ENCODE measurements around the gene TMEM250.
"Not testable (repeated sequence)": the region's sequence is repeated elsewhere in the genome, so short reads cannot be mapped to it uniquely, and the experiment has no call there.

The TMEM250 gene

DNA sequence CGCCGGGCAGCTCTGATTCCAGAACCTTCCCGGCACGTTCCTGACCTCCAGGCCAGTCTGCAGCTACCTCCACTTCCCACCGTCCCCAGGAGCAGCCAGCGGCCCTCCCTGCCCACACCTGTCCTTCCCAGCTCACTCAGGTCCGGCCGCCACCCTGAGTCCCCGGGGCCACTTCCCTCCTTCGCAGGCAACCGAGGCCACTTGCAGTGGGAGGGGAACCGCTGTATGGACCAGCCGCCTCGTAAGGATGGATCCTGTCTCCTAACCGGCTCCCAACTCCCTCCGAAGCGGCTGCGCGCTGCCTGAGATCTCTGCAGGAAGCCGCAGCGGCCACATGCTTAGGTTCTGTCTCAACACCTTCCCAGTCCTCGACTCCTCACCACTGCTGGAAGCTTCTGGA is 7.5 kb downstream of the TMEM250 start:
- no peak for DNase-seq (ENCODE audit: low spot score)

DNA sequence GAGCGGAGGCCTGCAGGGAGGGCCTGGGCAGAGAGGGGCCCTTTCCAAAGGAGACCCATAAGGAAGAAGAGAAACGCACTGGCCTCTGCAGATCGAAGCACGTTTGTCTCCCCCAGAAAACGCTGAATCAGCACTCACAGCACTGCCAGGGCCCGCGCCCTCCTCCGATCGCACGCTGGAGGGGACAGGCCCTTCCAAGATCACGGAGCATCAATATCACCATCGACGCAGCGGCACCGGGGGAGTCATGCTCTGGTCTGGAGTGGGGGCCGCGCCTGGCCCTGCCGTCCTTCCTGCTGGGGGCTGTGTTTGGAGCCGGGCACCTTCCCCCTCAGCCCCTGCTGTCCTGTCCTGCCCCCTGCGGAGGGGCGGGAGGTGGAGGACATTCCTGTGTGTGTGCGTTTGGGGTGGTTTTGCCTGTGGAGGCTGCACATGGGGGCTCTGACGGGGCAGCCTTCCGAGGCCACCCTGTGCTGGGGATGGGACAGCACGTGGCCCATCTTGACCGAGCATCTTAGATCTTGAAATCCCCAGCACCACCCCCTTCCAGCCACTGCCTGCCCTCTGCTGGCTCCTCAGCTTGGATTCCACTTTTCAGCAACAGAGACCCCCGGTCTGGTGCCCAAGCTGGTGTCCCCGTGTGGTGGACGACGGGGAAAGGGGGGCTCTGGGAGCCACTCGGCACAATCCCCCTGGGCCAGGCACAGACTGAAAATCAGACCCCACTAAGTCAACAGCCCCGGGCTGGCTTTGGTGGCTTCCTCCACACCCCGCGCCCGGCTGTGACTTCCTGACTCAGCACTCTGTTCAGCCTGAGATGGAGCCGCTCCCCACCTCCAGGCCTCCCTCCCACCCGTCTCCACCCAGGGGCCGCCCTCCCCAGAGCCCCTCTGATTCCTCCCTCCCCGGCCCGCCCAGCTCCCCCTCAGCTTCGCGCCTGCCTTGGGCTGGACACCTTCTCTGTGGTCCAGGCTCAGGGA is 8.3 kb downstream of the TMEM250 start:
- DNase-seq (ENCODE audit: low spot score) = peak; percentile 65

DNA sequence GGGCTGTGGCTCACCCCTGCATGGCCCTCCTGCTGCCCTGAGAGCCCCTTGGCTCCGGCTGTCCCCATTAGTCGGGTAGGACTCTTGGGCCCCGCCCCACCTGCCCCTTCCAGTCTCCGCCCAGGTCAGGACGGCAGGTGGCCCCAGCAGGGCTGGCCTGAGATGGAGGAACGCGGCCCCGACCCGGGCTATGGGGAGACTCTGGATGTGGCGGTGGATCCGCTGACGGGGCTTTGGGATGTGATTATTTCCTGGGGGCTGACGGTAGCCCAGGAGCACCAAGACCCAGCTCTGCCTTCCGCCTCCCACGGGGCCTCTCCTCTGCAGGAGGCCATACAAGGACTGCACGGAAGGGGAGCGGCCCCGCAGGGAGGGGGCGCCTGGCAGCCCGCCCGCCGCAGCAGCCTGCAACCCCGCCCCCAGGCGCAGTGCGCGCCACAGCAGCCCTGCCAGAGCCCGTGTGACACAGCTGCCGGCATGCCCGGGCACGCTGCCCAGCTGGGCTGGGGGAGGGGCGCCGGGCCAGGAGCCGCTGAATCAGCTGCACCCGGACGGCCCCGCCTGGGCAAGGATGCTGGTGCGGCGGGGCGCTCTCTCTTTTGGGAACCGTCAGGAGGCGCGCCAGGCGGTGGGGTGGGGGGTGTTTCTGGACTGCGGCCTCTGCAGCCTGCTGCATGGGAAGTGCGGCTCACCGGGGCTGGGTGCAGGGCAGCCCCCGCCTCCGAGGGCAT is 9.2 kb downstream of the TMEM250 start:
- peak; percentile 91 for DNase-seq (ENCODE audit: low spot score)

DNA sequence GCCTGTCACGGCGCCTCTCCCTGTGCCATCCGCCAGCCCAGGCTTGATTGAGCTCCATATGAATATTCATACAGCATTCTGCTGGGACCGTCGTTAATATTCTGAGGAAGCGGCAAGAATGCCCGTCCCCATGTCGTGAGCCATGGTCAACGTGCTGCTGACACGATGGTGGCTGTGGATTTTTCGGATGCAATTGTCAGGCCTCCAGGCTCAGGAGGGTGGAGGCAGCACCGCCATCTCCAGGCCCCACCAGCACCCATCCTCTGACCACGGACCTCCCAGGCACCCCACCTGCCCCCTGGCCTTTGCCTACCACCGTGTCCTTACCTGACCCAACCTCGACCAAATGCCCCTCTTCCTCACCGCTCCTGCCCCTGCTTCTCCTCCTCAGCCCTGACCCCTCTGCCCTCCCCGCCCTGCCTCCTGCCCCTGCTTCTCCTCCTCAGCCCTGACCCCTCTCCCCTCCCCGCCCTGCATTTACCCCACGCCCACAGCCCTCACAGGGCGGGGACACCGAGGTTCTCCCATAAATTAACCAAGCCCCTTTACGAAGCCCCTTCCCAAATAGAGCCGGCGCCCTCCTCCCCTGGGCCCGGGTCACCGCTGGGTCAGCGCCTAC is 9.9 kb downstream of the TMEM250 start:
- no peak for DNase-seq (ENCODE audit: low spot score)

DNA sequence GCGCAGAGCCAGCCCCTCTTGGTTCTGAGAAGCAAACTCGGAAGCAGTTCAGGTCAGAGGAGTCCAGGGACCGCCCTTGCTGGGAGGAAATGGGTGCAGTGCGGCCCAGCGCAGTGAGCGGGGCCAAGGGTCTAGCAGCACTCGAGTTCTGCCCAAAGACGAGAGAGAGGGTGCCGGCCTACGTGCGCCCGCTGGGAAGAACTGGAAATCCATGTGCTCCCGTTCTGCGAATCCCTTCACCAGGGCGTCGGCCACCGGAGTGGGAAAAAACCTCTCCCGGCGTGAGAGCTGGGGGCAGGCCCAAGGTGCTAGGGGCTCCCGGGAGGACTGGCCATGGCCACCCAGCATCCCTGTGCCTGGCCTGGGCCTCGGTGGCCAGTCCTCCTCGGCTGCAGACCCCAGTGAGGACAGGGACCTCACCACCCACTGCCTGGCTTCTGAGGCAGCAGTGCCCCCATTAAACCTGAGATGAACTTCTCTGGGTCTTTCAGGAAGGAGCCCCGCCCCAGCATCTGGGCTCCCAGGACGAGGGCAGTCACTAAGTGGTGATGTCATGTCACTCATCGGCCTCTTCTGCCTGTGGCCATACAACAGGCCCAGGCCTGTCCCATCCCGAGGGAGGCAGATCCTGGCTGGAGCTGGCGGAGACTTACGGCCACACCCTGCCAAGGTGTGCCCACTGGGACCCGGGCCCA is 10.6 kb downstream of the TMEM250 start:
- DNase-seq (ENCODE audit: low spot score) = no peak

DNA sequence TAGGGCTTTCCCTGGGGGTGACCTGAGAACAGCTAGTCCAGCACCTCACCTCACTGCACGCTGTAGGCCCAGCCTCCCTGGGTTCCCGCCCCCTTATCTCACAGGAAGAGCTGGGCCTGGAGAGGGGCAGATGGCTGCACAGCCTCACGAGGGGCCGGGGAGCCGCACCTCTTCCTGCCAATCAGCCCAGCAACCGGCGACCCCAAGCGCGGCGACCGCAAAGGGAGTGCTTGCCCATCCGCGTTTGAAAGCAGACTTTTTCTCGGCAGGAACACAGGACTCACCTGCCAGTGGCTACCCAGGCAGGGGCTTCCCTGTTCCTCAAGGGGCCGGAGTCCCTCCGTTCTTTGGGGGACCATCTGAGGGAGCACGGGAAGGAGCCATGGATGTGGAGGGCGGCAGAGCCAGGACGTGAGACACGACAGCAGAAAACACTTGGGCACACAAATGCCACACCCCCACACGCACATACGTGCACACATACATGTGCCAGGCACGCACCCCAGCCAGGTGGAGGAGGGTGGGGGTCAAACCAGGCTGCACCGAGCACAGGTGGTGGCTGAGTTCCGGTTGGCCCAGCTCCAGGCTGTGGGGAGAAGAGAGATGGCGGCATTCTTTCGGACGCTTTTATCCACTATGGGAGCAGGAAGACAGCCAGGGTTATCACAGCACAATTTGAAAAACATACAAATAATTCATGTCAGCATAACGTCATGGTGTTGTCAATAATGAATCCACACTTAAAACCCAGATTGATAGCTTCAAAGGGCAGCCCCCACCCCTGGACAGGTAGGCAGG is 11.3 kb downstream of the TMEM250 start:
- DNase-seq (ENCODE audit: low spot score) = peak; percentile 58

DNA sequence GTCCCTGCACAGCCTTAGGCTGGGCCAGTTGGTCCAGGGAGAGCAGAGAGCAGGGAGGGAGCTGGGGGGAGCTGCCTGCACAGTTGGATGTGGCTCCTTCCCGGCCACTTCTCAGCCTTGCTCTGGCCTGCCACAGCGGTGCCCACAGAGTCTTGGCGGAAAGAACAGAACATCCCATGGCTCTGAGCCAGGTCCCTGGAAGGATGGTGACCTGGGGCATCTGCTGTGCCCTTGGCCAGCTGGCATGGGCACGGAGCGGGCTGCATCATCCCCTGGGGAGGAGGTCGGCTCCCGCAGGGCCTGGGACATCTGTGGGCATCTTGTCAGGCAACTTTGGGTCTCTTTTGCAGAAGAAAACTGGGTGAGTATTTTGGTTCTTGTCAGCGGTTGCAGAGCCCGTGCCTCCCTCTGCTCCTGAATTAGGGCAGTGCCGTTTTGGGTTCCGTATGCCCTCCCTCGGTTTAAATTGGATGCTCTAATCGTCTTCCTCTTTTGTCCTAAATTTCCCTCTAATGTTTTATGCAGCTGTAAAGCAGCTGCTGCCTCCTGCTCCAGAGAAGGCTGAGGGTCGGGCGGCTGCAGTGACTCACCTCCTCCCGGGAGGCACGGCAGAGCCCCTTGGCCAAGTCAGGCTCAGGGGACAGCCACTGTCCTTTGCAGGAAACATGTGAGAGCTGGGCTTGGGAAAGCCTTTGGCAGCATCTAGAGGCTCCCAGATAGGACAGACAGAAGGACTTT is 13.1 kb downstream of the TMEM250 start:
- no peak for DNase-seq (ENCODE audit: low spot score)

DNA sequence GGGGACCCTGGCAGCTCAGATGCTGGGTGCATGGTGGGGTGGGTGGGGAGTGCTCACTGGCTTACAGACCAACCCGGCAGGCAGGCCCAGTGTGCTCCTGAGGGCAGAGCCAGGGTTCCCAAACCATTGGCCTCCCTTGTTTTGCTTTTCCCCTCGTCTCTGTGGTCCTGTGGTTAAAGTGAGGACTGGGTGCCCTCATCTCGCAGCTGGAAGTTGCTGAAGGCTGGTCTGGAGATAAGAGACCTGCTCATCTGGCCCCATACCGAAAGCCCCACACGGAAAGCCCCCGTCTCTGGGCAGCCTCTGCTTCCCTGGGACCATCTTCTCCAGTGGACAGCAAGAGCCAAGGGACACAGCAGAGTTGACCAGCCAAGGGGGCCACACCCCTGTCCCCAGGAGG is 13.8 kb downstream of the TMEM250 start:
- no peak for DNase-seq (ENCODE audit: low spot score)

DNA sequence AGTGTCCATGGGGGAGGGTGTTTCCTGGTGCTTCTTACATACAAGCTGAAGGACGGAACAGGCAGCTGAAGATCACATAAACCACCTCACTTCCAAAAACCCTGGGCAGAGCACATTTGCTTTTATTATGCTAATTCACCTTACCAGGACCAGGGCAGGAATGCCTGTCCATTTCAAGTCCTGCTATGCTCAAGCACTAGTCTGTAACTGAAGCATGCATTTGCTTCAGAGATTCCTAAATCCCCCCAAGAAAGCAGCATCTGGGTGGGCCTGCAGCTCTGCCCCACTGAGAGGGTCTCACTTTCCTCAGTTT is 14.2 kb downstream of the TMEM250 start:
- no peak for DNase-seq (ENCODE audit: low spot score)

DNA sequence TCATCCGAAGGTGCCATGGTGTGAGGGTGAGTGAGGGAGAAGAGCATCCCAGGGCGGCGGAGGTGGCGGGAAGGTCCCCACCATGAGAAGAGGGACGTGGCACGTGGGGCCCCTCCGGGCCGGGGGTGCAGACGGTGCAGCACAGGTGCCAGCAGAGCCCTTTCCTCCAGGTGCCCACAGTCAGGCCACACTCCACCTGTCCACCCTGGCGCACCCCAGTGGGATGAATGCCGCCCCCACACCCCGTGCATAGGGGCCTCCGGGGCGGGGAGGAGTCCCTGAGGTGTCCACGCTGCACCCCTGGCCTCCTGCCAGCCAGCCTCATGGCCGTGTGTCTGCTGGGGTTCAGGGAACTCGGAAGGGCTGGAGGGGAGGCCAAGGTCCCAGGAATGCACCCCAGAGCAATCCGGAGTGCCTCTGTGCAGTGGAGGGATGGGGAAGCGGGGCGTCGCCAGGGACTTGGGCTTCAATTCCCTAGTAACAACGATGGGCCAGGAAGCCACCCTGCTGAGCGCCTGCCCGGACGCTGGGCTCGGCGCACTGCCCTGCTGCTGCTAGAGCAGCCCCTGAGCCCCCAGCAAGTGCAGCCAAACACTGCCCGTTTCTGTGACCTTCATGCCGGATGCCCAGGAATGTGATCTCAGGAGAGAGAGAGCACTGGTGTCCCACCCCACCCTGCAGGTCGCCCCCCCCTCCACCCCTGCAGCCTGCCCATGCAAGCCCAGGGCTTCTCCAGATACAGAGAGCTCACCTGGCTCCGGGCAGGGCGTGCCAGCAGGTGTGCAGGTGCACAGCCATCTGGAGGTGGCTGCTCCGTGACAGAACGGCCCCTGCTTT is 14.8 kb downstream of the TMEM250 start:
- DNase-seq (ENCODE audit: low spot score) = no peak

DNA sequence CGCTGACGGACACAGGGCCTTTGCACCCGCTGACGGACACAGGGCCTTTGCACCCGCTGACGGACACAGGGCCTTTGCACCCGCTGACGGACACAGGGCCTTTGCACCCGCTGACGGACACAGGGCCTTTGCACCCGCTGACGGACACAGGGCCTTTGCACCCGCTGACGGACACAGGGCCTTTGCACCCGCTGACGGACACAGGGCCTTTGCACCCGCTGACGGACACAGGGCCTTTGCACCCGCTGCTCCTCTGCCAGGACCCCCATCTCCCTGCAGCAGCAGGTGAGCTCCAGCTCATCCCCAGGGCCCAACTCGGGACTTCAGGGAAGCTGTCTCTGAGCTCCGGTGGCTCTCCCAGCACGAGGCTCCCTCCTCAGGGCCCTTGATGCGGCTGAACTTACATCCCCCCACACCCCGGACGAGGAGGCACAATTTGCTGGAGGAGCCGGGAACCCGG is 17.0 kb downstream of the TMEM250 start:
- DNase-seq (ENCODE audit: low spot score) = not testable (repeated sequence)

DNA sequence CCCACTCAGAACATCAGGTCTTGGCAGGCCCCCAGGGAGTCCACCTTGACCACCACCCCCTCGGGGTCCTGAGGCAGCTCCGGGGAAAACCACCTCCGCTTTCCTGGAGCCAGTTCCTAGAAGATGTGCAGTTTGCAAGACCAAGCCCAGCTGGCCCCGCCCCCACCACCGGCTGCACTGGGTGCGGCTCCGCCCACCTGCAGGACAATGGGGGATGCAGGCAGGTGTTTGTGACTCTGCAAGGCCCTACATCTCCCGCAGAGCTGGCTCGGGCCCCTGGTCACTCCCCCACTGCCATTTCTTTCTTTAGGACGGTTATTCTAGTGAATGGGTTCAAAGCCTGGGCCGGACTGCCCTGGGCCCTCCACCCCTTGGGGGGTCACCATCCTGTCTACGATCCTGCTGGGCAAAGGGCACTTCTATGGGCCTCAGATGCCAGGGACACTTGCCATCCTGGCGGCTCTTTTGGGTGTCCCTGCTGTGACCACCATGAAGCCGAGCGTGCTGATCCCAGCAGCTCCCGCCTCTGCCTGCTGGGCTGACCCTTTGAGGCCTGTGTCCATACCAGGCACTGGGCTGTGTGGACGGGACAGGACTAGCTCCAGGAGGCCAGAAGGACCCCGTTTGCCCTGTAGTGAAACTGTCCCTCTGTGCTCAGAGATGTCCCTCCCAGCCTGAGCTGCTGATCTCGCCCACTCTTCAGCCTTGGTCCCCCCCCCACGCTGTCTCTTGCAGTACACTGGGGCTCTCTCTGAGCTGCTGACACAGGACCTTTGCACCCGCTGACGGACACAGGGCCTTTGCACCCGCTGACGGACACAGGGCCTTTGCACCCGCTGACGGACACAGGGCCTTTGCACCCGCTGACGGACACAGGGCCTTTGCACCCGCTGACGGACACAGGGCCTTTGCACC is 17.7 kb downstream of the TMEM250 start:
- DNase-seq (ENCODE audit: low spot score) = no peak

DNA sequence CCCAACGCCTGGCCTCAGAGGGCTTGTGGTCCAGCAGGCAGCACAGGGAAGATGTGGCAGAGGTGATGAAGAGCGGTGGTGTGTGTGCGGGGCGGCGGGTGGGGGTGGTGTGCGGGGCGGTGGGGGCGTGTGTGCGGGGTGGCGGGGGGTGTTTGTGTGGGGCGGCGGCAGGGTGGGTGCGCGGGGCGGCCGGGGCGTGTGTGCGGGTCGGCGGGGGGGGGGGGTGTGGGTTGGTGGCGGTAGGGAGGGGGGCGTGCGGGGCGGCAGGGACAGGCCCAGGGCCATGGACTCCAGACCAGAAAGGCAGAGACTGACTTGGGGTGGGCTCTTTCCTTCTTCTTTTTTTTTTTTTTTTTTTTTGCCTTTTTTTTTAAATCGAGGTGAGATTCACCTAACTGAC is 19.1 kb downstream of the TMEM250 start:
- DNase-seq (ENCODE audit: low spot score) = no peak

DNA sequence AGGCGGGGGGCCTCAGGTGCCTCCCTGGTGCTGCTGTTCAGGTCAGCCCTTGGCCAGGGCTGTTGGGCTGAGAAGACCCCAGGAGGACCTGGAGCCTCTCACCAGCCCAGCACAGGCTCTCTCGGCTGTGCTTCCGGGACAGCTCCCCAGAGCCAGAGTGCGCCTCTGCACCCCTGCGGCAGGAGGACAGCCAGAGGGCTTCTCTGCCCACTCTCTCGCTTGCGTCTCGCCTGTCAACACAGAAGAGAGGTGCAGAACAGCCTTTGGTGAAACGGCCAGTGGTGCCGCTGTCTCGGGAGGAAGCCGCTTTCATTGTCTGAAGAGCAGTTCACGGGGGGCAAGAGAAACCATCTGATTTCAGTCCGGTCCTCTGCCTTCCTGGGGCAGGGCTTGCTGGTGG is 19.8 kb downstream of the TMEM250 start:
- no peak for DNase-seq (ENCODE audit: low spot score)

DNA sequence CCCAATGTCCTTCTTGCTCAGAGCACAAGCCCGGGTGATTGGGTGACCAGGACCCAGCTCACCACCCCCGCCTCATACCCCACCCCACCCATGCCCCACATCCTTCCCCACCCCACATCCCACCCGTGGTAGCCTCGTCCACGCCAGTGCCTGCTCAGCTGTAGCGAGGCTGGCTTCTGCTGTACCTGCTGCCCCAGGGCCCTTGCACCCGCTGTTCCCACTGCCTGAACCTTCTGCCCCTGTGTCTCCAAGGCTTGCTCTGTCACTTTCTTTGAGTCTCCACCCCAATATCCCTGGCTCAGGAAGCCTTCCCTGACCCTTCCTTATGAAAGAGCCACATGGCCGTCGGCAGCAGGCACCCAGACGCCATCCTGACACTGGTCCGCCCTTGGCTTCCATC is 20.5 kb downstream of the TMEM250 start:
- DNase-seq (ENCODE audit: low spot score) = no peak

DNA sequence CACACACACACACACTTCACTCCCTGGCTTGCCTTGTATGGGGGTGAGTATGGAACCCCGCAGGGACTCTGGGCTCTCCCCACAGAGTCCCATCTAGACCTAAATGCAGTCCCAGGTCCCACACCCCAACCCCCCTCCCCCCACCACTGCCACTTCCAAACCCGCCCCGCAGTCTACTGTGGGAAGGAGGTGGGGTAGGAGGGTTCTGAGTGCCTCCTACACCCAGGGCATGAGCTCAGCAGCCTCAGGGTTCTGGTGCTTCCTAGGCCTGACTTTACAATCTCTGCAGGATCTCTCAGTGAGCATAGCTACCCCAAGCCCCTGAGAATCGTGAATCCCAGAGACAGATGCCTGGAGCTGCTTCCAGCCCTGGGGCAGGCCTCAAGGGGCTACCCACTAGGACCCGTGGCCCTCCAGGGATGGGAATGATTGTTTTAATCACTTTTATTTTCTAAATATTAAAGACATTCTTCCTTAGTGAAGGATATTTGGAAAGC is 22.1 kb downstream of the TMEM250 start:
- DNase-seq (ENCODE audit: low spot score) = no peak

DNA sequence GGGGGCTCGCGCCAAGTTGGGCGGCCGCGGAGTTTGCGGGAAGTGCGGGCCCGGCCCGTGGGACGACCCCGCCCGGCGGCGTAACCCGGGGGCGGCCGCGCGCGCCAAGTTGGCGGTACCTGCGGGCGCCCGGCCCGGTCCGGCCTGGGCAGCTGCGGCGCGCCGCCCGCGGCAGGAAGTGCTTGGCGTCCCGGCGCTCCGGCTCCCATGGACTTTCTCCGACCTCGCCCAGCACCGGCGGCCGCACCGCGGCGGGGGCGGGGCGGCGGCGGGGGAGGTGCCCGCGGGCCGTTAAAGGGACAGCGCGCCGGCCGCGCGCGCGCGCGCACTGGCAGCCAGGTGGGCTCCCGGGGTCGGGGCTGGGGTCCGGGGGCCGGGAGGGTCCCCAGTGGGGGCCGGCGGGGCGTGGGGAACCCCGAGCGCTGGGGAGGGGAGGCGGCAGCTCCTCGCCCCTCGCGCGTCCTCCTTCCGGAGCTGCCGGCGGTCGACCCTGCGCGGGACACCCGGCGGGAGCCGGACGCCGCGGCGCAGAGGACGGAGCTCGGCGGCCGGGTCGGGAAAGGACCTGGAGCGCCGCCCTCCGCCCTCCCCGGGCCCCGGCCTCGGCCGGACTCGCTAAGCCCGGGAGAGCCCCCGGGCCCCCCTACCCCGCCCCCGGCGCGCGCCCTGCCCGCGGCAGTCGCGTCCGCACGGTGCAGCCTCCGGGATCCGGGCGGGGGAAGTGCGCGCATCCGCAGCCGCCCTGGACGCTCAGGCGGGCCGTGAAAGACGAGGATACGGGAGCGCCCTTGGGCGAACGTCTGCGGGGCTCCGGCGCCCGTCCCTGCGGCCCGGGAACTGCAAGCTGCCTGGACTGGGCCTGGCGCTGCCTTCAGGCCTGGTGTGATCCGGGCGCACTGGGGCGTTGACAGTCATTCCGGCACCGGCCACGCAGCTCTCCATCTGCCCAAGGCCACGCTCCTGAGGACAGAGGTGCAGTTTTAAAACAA is 23.3 kb downstream of the TMEM250 start, which contains the start of gene NACC2:
TSS of gene NACC2 (minus strand) at position 220 of the 989 bp plus-strand sequence. CDS start 44,768 bp downstream, outside the sequence.
- peak; percentile 58 for DNase-seq (ENCODE audit: low spot score)
